Activated T-helper 1 cell treated with anti-CD3 and anti-CD28 coated beads, Interleukin-2, amount 50 U/mL, for 16 hours (primary cell): ENCODE data around the gene SSR1.
"Not testable (repeated sequence)": the region's sequence is repeated elsewhere in the genome, so short reads cannot be mapped to it uniquely, and the experiment has no call there.

Experiments used
- DNase-seq, 2 donors: peaks; one replicate each; pipeline ENCODE4 v3.0.0-alpha.2; 2020; ENCODE audit warnings: low read depth in 1 of 2, low spot score in 1 of 2

The SSR1 gene

GRCh38 chr6:7312616-7313504 is at the start of gene SSR1:
Gene SSR1 (minus strand): TSS chr6:7313199. CDS start chr6:7313120, 79 bp downstream.
- DNase-seq: peak; percentile 86 to 89

DNA sequence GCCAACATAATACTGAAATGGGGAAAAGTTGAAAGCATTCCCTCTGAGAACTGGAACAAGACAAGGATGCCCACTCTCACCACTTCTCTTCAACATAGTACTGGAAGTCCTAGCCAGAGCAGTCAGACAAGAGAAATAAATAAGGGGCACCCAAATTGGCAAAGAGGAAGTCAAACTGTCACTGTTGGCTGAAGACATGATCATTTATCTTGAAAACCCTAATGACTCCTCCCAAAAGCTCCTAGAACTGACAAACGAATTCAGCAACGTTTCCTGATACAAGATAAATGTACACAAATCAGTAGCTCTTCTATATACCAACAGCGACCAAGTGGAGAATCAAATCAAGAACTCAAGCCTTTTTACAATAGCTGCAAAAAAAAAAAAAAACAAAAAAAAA is 38.9 kb upstream of the SSR1 start:
- DNase-seq: not testable (repeated sequence)

- not testable (repeated sequence) for DNase-seq
Measured at GRCh38 chr6:7350591-7350990, 37.6 kb upstream of the SSR1 start.

- DNase-seq: not testable (repeated sequence)
Measured at GRCh38 chr6:7347551-7347997, 34.6 kb upstream of the SSR1 start.

GRCh38 chr6:7344773-7345450 is 31.9 kb upstream of the SSR1 start:
- DNase-seq: not testable (repeated sequence)

GRCh38 chr6:7343546-7344475 is 30.8 kb upstream of the SSR1 start:
- no peak for DNase-seq

DNA sequence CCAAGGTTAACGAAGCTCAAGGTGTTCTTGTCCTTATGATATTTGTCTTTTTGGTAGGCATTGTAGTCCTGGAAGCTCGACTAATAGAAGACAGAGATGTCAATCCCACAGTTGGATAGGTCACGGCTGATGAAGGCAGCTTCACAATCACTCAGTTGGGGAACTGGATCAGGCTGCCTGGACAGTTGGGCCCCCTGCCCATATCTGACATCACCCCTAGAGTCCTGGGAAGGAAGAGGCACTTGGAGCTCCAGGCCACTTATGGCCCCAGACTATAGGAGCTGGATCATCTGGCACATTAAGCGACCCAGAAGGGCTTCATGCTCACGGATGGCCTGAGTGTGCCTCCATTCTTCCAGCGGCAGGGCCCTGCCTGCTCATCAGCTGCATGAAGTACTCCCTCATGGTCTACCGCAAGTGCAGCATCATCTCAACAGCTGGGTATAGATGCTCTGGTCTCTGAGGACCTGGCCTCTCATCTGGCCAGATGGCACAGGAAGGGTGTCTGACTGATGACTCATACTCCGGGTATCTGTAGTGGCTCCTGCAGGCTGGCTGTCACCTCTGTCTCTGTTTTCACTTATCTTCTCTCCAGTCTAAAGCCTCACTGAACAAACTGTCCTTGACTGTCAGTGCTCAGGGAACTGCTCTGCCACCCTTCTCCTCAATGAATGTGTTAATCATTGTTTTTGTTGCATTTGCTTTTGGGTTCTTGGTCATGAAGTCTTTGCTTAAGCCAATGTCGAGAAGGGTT is 29.2 kb upstream of the SSR1 start:
- no peak for DNase-seq

- DNase-seq: no peak
Measured at GRCh38 chr6:7341271-7341670, 28.3 kb upstream of the SSR1 start.

GRCh38 chr6:7339007-7339732 is 26.2 kb upstream of the SSR1 start:
- not testable (repeated sequence) for DNase-seq

GRCh38 chr6:7338031-7338430 is 25.0 kb upstream of the SSR1 start:
- no peak for DNase-seq

GRCh38 chr6:7335519-7335918 is 22.5 kb upstream of the SSR1 start:
- DNase-seq: no peak

GRCh38 chr6:7334685-7335084 is 21.7 kb upstream of the SSR1 start:
- no peak for DNase-seq

DNA sequence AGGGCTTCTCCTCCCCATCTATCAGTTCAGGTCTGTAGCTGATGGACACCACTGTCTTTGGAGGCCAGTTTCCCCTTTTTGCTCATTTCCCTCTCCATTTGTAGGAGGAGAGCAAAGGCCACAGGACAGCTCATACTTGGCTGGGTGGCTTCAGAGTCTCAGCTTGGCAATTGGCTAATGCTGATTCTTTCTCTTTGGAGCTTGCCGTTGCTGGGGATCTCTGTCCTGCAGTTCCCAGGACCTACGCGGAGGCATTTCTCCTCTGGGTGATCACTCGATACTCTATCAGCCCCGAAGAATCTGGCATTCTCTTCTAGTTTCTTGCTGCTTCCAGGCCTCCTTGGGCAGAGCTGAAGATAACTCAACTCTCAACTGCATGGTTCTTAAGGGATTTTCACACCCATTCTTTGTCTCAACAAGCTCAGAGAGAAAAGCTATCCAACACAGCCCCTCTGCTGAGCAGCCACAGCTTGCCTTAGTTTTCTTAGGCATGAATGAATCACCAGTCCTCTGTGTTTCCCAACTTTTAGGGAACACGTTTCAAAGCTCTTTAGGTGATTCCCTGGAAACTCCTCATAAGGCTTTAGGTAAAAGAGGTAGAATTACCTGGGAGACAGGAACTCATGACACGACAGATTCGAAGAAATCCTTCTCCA is 19.2 kb upstream of the SSR1 start:
- no peak for DNase-seq

DNA sequence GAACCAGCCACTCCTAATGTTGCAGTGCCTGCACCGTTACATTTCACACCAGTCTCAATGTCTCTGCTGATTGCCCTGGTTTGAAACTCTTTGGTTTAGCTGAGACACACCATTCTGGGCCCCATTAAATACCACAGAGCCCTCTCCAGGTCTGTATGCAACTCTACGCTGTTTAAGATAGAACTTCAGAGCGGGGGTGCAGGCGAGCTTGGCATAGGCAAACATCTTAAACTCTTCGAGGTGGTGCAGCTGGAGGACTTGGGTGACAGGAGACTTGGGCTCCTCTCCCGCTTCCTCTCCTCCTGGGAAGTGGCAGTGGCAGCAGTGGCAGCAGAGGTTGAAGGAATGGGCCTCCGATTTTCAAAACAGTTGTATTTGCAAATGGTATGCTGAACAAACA is 18.5 kb upstream of the SSR1 start:
- DNase-seq: no peak

DNA sequence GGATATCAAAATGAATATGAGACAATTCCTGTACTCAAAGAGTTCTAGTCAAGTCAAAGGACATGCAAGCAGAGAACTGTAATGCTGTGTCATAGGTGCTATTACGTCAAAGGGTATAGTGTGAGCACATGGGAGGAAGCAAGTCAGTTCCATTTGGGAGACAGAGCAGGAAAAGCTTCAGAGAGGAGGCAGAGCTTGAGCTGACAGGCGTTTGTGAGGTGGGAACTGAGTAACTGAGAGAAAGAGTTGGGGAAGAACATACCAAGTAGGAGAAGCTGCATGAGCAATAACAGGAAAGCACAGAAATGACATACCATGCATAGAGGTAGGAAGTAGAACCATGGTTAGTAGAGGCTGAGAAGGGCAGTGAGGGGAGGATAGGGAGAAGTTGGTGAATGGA is 15.2 kb upstream of the SSR1 start:
- no peak for DNase-seq

DNA sequence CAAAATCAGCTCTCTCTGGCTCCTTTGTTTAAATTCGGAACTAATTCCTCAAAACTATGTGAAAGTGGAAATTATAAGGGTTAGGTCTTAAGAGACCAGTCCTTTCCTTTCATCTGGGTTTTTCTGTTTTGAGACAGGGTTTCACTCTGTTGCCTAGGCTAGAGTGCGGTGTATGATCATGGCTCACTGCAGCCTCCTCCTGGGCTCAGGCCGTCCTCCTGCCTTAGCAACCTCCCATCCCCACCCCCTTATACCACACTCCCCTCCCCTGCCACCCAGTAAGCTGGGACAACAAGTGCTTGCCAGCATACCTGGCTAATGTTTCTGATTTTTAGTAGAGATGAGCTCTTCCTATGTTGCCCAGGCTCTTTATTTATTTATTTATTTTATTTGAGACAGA is 12.8 kb upstream of the SSR1 start:
- no peak for DNase-seq

DNA sequence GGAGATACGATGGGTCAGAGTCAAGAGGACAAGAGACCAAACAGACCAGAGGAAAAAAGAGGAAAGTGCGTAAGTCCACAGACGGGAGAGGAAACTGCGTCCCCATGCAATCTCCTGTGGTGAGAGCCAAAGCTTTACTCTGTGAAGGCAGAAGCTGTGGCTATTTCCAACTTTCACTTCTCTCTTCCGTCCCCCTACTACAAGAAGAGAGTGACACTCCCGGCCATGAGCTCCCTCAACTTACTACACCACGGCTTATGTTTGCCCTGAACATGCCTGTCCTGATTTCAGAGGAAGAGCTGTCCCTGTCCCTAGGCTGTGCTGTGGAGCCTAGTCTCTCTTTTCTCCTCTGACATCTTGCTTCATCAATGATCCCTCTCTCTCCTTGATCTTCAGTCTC is 11.5 kb upstream of the SSR1 start:
- no peak for DNase-seq

DNA sequence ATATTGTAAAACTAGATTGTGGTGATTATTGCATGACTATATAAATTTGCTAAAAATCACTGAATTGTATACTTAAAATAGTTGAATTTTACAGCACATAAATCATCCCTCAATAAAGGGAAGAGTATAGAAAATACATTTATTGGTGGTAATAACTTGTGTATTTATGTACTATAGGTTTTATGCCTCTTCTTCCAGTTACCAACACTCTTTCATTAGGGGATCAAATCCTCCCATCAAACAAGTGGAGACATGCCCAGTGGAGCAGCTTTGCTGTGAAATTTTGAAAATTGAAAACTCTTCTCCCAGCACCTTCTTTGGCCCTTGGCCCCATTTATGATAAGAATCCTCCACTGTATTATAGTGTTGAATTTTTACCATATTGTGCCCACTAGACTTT is 10.1 kb upstream of the SSR1 start:
- DNase-seq: no peak

- not testable (repeated sequence) for DNase-seq
Measured at GRCh38 chr6:7321866-7322265, 8.9 kb upstream of the SSR1 start.
